HG03571 (cell line): ENCODE data around the gene MDM2.
"Not testable (repeated sequence)": the region's sequence is repeated elsewhere in the genome, so short reads cannot be mapped to it uniquely, and the experiment has no call there.

ENCODE experiments used
- ATAC-seq: cut with Tn5 transposase; IDR thresholded peaks from one replicate; pipeline ENCODE4 v1.9.1; 2021; ENCODE audit not compliant: unreplicated experiment

Gene MDM2

DNA sequence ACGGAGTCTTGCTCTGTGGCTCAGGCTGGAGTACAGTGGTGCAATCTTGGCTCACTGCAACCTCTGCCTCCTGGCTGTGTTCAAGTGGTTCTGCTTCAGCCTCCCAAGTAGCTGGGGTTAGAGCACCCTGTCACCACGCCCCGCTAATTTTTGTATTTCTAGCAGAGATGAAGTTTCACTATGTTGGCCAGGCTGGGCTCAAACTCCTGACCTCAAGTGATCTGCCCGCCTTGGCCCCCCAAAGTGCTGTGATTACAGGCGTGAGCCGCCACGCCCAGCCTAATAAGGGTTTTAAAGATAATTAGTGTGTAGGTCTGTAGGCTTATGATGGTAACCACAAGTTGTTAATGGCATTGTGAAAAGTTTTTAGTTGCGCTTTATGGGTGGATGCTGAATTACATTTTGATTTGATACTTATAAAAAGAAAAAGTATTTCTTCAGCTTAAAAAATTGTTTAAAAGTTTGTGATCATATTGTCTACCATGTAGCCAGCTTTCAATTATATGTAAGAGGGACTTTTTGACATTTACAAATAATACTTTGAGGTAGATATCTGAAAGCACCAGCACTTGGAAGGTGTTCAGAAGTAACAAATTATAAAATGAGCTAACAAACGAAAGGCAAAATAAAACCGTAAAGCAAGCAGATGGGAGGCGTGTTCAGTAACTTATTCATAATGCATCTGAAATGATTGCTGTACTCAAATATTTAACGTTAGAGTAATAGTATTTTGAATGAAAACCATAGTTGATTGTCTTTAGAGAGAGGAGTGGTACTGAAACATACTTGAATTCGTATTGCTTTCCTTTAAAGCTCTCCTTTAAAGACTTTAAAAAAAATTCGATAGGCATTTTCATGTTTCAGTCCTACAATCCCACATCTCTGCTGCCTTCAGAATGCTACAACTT lies 37.1 kb downstream of the MDM2 start:
- no peak for ATAC-seq

GRCh38 chr12:68846811-68847210 lies 38.8 kb downstream of the MDM2 start:
- no peak for ATAC-seq

DNA sequence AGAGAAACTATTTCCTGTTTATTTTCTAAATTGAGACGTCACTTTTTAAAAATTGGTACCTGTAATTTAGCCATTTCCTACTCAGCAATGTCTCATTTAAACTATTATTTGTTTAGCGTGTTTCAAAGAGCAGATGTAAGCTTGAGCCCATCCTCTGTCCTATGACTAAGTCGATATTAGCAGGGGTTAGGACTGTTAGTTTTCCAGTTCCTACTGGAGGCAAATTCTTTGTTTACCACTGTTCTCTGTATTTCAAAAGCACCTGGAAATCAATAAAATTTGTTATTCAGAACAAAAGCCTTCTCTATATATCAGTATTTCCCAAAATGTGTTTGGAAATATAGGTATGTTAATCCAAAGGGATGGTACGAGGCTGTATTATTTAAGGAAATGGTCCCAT lies 42.4 kb downstream of the MDM2 start:
- no peak for ATAC-seq

DNA sequence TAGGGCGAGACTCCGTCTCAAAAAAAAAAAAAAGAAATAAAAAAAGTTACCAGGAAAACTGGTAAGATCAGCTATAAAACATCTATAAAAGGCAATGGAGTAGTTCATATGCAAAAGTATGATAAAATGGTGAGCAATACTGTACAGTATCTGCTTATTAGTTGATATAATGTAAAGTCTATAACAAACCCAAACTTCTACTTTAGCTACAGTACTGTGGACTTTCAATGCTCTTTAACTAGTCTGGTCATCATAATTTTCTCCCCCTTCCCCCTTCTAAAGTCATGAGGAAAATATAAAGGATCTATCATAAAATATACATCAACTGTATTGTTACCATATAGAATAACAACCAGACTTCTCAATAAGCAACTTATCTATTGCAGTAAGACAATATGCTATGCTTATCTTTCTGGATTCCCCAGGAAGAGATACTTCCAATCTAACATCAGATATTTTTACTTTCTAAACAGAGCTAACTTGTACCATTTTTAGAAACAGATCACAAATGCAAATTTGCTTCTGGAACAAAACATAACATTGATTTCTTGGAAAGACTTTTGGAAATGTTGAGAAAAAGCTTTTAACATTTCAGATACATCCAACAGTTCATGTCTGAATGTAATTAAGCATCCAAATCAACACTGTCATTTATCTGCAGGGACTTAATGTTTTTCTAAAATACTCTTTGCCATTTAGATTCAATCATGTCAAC lies 43.8 kb downstream of the MDM2 start:
- ATAC-seq: no peak

DNA sequence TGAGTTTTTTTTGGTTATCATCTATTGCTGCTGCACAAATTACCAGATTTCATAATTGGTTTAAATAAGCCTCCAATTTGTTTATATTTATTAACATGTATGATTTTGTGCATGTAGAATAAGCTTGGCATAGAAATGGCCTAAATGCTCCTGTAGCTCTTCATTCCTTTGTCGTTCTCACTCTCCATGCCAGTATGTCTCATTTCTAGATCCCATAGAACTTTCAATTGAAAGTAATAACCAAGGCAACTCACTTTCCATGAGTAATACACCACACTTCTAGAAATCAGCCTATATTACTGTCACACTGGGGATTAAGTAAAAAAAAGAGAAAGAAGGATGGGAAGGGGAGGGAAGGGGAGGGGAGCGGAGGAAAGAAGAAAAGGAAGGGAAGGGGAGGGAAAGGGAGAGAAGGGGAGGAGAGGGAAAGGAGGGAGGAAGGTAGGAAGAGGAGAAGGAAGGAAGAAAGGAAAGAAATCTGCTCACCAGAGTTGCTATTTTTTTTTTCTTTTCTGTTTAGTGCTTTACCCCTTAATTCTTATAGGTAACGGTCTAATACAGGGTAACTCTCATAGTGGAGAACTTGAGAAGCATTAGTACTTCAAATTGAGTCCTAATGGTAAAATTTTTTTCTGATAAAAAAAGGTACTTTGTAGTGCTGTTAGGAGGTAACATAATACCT lies 45.6 kb downstream of the MDM2 start:
- ATAC-seq: no peak

GRCh38 chr12:68854078-68854468 lies 46.1 kb downstream of the MDM2 start:
- ATAC-seq: no peak

GRCh38 chr12:68854554-68854953 lies 46.6 kb downstream of the MDM2 start:
- ATAC-seq: no peak

DNA sequence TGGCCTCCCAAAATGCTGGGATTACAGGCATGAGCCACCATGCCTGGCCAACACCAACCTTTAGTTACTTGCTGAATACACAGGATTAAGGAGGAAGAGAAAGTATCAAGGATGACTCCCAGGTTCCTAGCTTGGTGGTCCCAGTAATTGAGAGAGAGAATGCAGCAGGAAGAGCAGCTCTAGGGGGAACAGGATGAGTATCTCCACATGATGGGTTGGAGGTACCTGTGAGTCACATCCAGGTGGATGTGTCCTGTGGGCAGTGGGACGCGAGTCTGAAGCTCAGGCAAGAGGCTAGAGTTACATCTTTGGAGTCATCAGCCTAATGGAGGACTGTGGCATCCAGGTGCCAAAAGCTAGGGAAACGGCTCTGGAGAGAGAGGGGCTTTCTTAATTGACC lies 47.1 kb downstream of the MDM2 start:
- no peak for ATAC-seq

GRCh38 chr12:68855771-68856170 lies 47.8 kb downstream of the MDM2 start:
- no peak for ATAC-seq

- no peak for ATAC-seq
Observed at GRCh38 chr12:68856510-68856909, 48.5 kb downstream of the MDM2 start.

GRCh38 chr12:68861890-68862289 lies 53.9 kb downstream of the MDM2 start:
- no peak for ATAC-seq

- ATAC-seq: no peak
Observed at GRCh38 chr12:68863109-68863770, 55.3 kb downstream of the MDM2 start.

- ATAC-seq: not testable (repeated sequence)
Observed at GRCh38 chr12:68863886-68864454, 56.0 kb downstream of the MDM2 start.

GRCh38 chr12:68864604-68865003 lies 56.6 kb downstream of the MDM2 start:
- ATAC-seq: no peak

DNA sequence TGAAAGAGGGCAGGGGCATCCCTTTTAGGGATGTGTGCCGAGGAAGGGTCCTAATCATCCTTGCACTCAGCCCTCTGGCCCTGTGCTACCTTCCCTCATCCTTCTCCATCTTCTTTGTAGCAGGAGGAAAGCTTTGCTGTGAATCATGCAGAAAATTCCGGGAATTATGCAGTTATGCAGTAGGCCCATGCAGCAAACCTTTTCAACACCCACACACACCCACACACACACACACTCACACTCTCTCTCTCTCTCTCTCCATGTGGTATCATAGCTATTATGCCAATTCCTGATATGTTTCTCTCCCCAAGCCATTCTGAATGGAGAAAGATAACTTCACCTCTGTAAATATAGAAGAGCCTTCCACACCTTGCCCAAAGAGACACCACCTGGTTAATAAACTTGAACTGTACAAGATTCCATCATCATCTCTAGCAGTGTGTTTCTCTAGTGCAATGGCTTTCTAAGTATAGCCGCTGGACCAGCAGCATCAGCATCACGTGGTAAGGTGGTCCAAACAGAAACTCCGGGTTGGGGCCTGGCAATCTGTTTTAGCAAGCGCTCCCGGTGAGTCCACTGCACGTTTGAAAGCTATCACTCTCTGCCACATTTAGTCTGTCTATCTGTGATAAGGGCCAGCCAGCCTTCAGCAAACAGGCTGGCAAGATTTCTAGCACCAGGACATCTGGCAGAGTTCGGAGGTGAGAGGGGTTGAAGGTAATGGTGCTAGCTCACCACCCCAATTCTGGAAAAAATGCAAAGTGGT lies 57.6 kb downstream of the MDM2 start:
- ATAC-seq: no peak

GRCh38 chr12:68866950-68867349 lies 59.0 kb downstream of the MDM2 start:
- no peak for ATAC-seq

GRCh38 chr12:68867606-68868005 lies 59.6 kb downstream of the MDM2 start:
- no peak for ATAC-seq

DNA sequence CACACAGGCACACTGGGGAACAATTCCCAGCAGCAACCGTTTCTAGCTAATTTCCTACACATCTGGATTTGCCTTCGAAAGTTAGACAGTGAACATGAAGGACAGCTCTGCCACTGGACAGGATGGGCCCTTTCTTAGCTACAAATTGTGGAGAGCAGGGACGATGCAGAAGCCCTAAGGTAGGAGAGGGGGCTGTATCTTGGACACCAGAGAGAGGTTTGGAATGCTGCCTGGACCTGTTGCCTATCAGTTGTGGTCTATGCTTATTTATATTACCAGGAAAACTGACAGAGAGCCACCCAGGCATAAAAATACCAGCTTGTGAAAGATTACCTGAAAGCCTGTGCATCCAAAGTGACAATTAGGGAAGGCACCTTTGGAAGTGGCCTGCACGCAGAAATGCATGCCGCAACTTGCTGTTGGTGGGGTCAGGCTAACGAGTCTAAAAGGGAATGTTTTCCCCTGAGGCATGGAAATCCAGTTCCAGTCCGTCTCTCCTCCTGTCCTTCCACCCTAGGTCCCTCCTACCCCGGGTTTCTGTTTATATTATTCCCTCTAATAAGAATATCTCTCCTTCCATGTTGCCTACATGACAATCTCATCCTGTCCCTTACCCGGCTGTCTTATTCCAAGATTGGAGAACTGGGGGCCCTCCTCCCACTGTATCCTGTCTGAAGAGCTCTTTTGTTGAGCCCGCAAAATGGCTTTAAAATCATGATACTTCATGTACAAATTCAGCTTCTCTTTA lies 60.2 kb downstream of the MDM2 start:
- ATAC-seq: no peak

DNA sequence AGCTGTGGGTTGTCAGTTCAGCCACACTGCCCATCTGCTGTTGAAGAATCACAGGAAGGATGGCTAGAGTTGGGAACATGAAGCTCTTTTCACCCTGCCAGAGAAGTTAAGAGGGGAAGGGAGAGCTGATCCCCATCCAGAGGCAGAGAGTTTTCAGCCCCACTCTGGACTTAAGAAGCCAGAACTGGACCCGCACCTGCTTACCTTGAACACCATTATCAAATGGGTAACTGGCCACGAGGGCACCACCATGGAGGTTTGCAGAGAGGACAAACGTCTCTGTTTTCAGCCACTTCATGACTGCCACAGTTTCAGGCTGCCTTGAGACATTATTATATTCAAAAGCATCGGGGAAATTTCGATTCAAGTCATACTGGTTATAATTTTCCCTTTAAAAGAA lies 62.0 kb downstream of the MDM2 start:
- no peak for ATAC-seq
